Measurements from ENCODE around the gene TACC2.

The TACC2 gene

DNA sequence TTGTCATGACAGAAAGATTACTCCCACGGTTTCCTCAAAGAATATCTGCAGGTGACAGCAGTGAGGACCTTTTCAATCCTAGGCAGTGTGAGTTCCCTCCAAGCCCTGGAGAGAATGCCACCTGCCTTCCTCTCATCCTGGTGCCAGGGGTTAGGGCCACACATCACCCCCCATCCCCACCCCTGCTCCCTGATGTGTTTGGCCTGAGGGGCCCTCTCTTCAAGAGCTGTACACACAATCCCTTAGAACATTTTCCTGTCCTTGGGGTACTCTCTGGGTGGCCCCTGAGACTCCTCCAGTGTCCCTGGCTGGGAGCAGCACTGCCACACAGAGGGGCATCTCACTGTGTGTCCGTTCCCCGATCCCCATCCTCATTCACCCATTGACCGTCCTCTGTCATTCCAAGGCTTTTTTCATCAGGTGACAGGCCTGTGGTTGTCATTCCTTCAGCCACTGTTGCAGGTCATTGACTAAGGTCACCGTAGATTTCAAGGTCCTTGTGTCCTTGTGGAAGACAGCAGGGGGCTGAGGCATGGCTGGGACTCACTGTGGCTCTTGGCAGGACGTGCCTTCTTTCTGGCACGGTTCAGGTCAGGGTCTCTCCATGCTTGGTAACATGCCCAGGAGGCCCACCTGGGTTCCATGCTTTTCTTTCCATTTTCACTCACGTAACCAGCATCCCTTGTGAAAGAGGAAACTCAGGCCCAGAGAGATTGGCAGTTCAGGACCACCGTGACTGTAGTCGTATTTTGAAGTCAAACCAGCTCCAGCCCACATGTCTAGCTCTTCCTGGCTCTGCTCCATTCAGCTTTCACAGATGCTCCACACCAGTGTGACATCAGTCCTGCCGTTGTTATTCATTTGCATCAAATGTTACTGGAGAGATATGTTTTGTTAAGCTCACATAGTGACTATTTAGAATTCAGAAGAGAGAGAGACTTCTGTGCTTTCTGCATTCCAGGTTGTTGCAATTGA is 255.3 kb downstream of the TACC2 start:
- in situ Hi-C loops (cut with MboI; ENCODE audit: low pct_unique_long_range_greater_than_20kb, low sequenced_read_pairs): no loop called here
- no peak for DNase-seq

DNA sequence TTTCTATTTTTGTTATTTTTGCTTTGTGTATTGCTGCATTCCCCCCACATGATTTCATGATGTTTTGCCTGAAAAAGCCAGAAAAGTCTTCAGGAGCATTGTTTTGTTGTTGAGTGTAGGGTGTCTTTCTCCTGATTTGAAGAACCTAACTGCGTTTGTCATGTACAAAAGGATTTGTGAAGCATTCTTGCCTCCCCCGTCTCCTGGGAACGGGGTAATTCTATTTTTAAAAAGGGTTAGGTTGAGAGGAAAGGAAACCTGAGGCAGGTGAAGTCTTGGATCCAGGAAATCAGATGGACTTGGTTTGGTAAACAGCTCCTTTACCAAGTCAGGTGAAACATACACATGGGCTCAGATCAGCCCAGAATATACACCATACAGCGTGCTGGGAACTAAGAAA is 256.2 kb downstream of the TACC2 start:
- in situ Hi-C loops (cut with MboI; ENCODE audit: low pct_unique_long_range_greater_than_20kb, low sequenced_read_pairs): no loop called here

DNA sequence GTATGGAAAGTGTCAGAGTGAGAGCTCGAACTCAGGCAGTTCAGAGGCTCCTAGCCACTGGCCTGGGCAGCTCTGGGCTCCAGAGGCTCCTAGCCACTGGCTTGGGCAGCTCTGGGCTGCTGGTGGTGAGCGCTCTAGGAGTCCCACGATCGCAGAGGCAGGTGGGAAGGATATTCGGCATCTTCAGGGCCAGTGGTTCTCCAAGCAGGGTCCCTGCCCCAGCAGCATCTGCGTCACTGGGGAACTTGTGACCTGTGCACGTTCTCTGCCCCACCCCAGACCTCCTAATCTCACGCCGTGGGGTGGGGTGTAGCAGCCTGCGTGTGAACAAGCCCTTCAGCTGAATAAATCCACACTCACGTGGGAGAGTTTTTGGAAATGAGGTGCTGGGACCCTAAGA is 256.9 kb downstream of the TACC2 start:
- in situ Hi-C loops (cut with MboI; ENCODE audit: low pct_unique_long_range_greater_than_20kb, low sequenced_read_pairs): no loop called here
- no peak for DNase-seq

More for the DNA sequence above, 256.2 kb downstream of the TACC2 start:
- no peak for DNase-seq

DNA sequence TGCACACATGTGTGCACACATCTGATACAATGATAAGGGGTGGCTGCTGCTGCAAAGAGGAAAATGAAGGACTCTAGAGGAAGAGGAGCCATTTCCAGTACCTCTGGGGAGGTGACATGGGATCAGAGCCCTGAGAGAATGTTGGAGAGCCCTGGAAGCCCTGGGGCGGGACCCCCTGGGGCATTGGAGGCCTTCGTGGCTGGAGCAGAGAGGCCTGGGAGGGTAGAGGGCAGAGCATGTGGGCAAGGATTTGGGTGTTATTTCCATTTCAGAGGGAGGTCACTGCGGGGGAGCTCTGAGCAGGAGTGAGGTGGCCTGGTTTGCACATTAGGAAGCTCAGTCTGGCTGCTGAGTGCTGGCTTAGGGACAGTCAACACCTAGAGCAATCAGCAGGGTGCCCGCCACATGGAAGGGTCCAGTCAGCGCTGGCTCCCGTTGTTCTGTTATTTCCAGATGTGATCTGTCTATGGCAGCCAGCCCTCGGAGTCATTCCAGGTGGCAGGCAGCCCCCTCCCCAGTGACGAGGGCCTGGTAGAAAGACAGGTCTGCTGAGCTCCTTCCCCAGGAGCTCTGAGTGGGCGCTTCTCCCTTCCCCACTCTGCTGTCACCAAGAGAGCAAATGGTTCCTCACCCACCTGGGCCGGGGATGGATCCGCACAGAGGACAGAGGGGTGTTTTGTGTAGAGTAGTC is 258.0 kb downstream of the TACC2 start:
- in situ Hi-C loops (cut with MboI; ENCODE audit: low pct_unique_long_range_greater_than_20kb, low sequenced_read_pairs): no loop called here
- DNase-seq: no peak

- in situ Hi-C loops (cut with MboI; ENCODE audit: low pct_unique_long_range_greater_than_20kb, low sequenced_read_pairs): no loop called here
- no peak for DNase-seq
These were observed 259.7 kb downstream of the TACC2 start for GRCh38 chr10:122248356-122249302.

- in situ Hi-C loops (cut with MboI; ENCODE audit: low pct_unique_long_range_greater_than_20kb, low sequenced_read_pairs): no loop called here
- no peak for DNase-seq
These were observed 260.4 kb downstream of the TACC2 start for GRCh38 chr10:122249303-122249850.

- in situ Hi-C loops (cut with MboI; ENCODE audit: low pct_unique_long_range_greater_than_20kb, low sequenced_read_pairs): no loop called here
- DNase-seq: no peak
These were observed 261.2 kb downstream of the TACC2 start for GRCh38 chr10:122249991-122250750.

GRCh38 chr10:122251459-122252255 is 262.7 kb downstream of the TACC2 start:
- no peak for DNase-seq
- in situ Hi-C loops (cut with MboI; ENCODE audit: low pct_unique_long_range_greater_than_20kb, low sequenced_read_pairs): no loop called here

DNA sequence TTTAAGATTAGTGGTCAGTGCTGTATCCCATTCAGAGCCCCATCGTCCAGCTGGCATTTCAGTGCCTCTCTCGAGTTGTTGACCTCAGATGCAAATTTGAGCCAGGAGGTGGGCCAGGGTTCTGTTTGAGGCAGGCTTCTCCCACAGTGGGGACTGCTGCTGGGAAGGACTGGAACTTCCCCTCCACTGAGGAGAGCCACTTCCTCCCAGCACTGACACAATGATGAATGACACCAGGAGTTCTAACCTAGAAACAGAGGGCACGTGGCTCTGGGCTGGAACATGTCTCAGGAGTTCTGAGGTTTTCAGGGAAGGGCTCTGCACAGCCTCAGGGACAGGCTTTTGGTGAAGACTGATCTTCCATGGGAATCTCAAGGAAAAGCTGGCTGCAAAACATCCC is 263.8 kb downstream of the TACC2 start:
- DNase-seq: peak; percentile 4
- in situ Hi-C loops (cut with MboI; ENCODE audit: low pct_unique_long_range_greater_than_20kb, low sequenced_read_pairs): no loop called here

- in situ Hi-C loops (cut with MboI; ENCODE audit: low pct_unique_long_range_greater_than_20kb, low sequenced_read_pairs): no loop called here
These were observed 264.6 kb downstream of the TACC2 start for GRCh38 chr10:122253605-122254004.

DNA sequence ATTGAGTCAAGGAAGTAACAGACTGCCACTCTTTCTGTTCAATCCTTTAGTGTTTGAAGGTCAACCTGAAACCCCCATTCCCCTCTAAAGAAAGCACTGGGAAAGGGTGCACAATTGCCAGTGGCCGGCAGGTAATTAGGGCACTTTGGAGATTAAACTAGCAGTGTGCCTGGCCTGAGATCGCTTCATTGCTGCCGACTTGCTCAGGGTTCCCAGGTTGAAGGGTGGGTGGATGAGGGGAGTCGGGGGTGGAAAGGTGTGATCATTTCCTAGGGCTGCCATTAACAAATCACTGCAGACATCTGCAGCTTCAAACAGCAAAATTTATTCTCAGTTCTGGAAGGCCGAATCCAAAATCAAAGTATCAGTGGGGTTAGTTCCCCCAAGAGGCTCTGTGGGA is 265.9 kb downstream of the TACC2 start:
- DNase-seq: no peak
- in situ Hi-C loops (cut with MboI; ENCODE audit: low pct_unique_long_range_greater_than_20kb, low sequenced_read_pairs): no loop called here

More at GRCh38 chr10:122253605-122254004, 264.6 kb downstream of the TACC2 start:
- no peak for DNase-seq

- no peak for DNase-seq
- in situ Hi-C loops (cut with MboI; ENCODE audit: low pct_unique_long_range_greater_than_20kb, low sequenced_read_pairs): no loop called here
These were observed 266.7 kb downstream of the TACC2 start for GRCh38 chr10:122255509-122256301.

GRCh38 chr10:122257041-122257440 is 268.1 kb downstream of the TACC2 start:
- in situ Hi-C loops (cut with MboI; ENCODE audit: low pct_unique_long_range_greater_than_20kb, low sequenced_read_pairs): no loop called here
- DNase-seq: no peak

GRCh38 chr10:122258136-122259074 is 269.4 kb downstream of the TACC2 start:
- in situ Hi-C loops (cut with MboI; ENCODE audit: low pct_unique_long_range_greater_than_20kb, low sequenced_read_pairs): no loop called here
- DNase-seq: no peak

DNA sequence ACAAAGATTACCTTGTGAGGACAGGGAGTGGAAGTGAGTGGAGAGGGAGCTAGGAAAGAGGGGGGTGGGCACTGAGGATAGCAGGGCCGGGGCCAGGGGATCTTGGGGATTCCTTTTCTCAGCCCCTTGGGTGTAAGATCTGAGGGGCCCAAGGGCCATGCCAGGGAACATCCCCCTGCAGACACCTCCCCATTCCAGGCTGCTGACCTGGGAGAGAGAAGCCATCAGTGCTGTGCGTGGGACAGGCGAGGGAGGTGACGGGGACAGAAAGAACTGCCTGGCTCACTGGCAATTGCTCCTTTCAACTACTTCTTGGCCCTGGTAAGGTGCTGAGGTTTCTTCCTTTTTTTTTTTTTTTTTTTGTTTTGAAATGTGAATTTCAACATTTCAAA is 270.1 kb downstream of the TACC2 start:
- in situ Hi-C loops (cut with MboI; ENCODE audit: low pct_unique_long_range_greater_than_20kb, low sequenced_read_pairs): no loop called here
- no peak for DNase-seq

DNA sequence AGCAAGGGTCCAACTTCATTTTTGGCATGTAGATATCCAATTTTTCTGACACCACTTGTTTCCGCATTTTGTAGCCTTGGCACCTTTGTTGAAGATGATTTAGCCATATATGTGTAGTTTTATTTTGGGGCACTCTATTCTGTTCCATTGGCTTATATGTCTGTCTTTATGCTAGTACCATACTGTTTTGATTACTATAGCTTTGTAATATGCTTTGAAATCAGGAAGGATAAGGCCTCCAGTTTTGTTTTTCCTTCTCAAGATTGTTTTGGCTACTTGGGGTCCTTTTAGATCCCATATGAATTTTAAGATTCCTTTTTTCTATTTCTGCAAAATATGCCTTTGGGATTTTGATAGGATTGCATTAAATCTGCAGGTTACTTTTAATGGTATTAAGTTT is 272.6 kb downstream of the TACC2 start:
- in situ Hi-C loops (cut with MboI; ENCODE audit: low pct_unique_long_range_greater_than_20kb, low sequenced_read_pairs): no loop called here

More for the DNA sequence above, 272.6 kb downstream of the TACC2 start:
- no peak for DNase-seq
